Measurements from ENCODE around the gene CARD11.

The CARD11 gene

GRCh38 chr7:2993868-2994267 is 49.8 kb downstream of the CARD11 start:
- Histone ChIP-seq H3K27ac (replicated peaks) (no peak overlapping the region), H3K27me3 (ENCODE audit: insufficient read depth, poor library complexity, severe bottlenecking) (no peaks in the 10 kb centered on the region), H3K4me3 (replicated peaks; ENCODE audit: insufficient read depth, low read length) (no peak overlapping the region)
- no peak for DNase-seq (ENCODE audit: low read depth in 1 of 2, low spot score in 1 of 2)
- TF ChIP-seq GABPA (IDR thresholded peaks at IDR 0.05; ENCODE audit: low read depth): no peak
- TF ChIP-seq POLR2AphosphoS5 (IDR thresholded peaks at IDR 0.05; ENCODE audit: low read depth): no peak
- no peak for TF ChIP-seq SPI1 (IDR thresholded peaks at IDR 0.05; ENCODE audit: borderline replicate concordance, low read depth)
- TF ChIP-seq CTCF (IDR thresholded peaks at IDR 0.05; ENCODE audit: insufficient read depth, low read length): no peak
- TF ChIP-seq, protein P1, sequence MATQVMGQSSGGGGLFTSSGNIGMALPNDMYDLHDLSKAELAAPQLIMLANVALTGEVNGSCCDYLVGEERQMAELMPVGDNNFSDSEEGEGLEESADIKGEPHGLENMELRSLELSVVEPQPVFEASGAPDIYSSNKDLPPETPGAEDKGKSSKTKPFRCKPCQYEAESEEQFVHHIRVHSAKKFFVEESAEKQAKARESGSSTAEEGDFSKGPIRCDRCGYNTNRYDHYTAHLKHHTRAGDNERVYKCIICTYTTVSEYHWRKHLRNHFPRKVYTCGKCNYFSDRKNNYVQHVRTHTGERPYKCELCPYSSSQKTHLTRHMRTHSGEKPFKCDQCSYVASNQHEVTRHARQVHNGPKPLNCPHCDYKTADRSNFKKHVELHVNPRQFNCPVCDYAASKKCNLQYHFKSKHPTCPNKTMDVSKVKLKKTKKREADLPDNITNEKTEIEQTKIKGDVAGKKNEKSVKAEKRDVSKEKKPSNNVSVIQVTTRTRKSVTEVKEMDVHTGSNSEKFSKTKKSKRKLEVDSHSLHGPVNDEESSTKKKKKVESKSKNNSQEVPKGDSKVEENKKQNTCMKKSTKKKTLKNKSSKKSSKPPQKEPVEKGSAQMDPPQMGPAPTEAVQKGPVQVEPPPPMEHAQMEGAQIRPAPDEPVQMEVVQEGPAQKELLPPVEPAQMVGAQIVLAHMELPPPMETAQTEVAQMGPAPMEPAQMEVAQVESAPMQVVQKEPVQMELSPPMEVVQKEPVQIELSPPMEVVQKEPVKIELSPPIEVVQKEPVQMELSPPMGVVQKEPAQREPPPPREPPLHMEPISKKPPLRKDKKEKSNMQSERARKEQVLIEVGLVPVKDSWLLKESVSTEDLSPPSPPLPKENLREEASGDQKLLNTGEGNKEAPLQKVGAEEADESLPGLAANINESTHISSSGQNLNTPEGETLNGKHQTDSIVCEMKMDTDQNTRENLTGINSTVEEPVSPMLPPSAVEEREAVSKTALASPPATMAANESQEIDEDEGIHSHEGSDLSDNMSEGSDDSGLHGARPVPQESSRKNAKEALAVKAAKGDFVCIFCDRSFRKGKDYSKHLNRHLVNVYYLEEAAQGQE (IDR thresholded peaks at IDR 0.05; ENCODE audit: insufficient replicate concordance, low read depth): no peak

GRCh38 chr7:2993396-2993795 is 50.3 kb downstream of the CARD11 start:
- no peak for TF ChIP-seq GABPA (IDR thresholded peaks at IDR 0.05; ENCODE audit: low read depth)
- no peak for TF ChIP-seq SPI1 (IDR thresholded peaks at IDR 0.05; ENCODE audit: borderline replicate concordance, low read depth)
- H3K27ac ChIP-seq (replicated peaks): no peak overlapping the region
- DNase-seq (ENCODE audit: low read depth in 1 of 2, low spot score in 1 of 2): no peak

DNA sequence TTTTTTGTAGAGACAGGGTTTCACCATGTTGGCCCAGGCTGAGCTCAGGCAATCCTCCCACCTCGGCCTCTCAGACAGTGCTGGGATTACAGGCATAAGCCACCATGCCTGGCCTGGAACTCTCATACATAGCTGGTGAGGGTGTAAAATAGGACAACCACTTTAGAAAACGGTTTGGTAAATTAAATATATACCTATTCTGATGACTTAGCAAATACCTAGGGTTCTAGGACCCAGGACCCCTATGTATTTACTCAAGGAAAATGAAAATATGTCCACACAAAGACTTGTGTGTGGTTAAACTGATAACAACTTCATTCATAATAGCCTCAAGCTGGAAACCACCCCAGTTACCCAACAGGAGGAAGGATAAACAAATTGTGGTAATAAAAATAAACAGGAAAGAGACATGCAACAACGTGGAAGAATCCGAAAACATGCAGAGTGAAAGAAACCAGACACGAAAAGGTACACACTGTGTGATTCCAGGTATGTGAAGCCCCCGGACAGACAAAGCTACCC is 52.7 kb downstream of the CARD11 start:
- H3K27ac ChIP-seq (replicated peaks): no peak overlapping the region
- H3K27me3 ChIP-seq (ENCODE audit: insufficient read depth, poor library complexity, severe bottlenecking): no peaks in the 10 kb centered on the region
- TF ChIP-seq, protein P1 (IDR thresholded peaks at IDR 0.05; ENCODE audit: insufficient replicate concordance, low read depth): no peak
- TF ChIP-seq POLR2AphosphoS5 (IDR thresholded peaks at IDR 0.05; ENCODE audit: low read depth) (no peak), GABPA (IDR thresholded peaks at IDR 0.05; ENCODE audit: low read depth) (no peak), CTCF (IDR thresholded peaks at IDR 0.05; ENCODE audit: insufficient read depth, low read length) (no peak), SPI1 (IDR thresholded peaks at IDR 0.05; ENCODE audit: borderline replicate concordance, low read depth) (no peak)
- no peak overlapping the region for H3K4me3 ChIP-seq (replicated peaks; ENCODE audit: insufficient read depth, low read length)
- DNase-seq (ENCODE audit: low read depth in 1 of 2, low spot score in 1 of 2): no peak

More at GRCh38 chr7:2993396-2993795, 50.3 kb downstream of the CARD11 start:
- Histone ChIP-seq H3K4me3 (replicated peaks; ENCODE audit: insufficient read depth, low read length) (no peak overlapping the region), H3K27me3 (ENCODE audit: insufficient read depth, poor library complexity, severe bottlenecking) (no peaks in the 10 kb centered on the region)

DNA sequence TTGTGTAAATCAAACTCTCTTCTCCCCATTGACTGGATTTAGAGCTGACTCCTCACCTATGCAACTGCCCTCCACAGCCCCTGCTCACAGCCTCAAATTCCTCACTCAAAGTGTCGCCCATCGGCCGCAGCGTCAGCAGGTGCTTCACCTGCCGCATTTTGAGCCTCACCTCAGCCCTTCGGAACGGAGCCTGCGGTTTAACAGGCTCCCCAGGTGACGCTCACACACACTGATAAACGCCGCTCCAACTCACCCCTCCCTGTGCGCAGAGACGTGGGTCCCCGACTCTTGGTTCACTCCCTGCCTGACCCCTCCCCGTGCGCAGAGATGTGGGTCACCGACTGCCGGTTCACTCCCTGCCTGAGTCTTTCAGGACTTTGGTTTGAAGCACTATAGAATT is 57.1 kb downstream of the CARD11 start:
- Histone ChIP-seq H3K27ac (replicated peaks) (no peak overlapping the region), H3K4me3 (replicated peaks; ENCODE audit: insufficient read depth, low read length) (no peak overlapping the region), H3K27me3 (ENCODE audit: insufficient read depth, poor library complexity, severe bottlenecking) (no peaks in the 10 kb centered on the region)
- TF ChIP-seq, protein P1 (IDR thresholded peaks at IDR 0.05; ENCODE audit: insufficient replicate concordance, low read depth): no peak
- TF ChIP-seq SPI1 (IDR thresholded peaks at IDR 0.05; ENCODE audit: borderline replicate concordance, low read depth) (no peak), CTCF (IDR thresholded peaks at IDR 0.05; ENCODE audit: insufficient read depth, low read length) (no peak), GABPA (IDR thresholded peaks at IDR 0.05; ENCODE audit: low read depth) (no peak)
- no peak for DNase-seq (ENCODE audit: low read depth in 1 of 2, low spot score in 1 of 2)

Data from HL-60 (cell line).